Activated T-helper 1 cell treated with anti-CD3 and anti-CD28 coated beads, Interleukin-12 subunit alpha, Interleukin-12 subunit beta, Interleukin-2, Interleukin-4 antibody, amounts not matched to agents 30 ng/mL and 10 ng/mL and 1 ng/mL, durations not matched to agents 14 hours and 24 hours and 36 hours (primary cell): ENCODE measurements around the gene DGKI. TPM values are rescaled to one million over a fixed set of nuclear protein-coding genes. Genes with fewer than 3 reads are reported as not detected.

ENCODE experiments used
- DNase-seq: peaks from one replicate; pipeline ENCODE4 v3.0.0; 2021; ENCODE audit warnings: low spot score
- H3K27ac Mint-ChIP-seq: one replicate; pipeline ENCODE4 v1.8.0; 2021; ENCODE audit warnings: mild to moderate bottlenecking, mixed read lengths
- H3K27me3 Mint-ChIP-seq: one replicate; pipeline ENCODE4 v1.8.0; 2022; ENCODE audit warnings: mild to moderate bottlenecking, moderate library complexity, mixed read lengths; ENCODE audit not compliant: insufficient read depth
- H3K36me3 Mint-ChIP-seq: one replicate; pipeline ENCODE4 v1.8.0; 2021; ENCODE audit warnings: low read depth, mixed read lengths
- H3K4me1 Mint-ChIP-seq: one replicate; pipeline ENCODE4 v1.8.0; 2021; ENCODE audit warnings: low read depth, mixed read lengths
- H3K4me3 Mint-ChIP-seq: one replicate; pipeline ENCODE4 v1.8.0; 2021; ENCODE audit warnings: mild to moderate bottlenecking, moderate library complexity, mixed read lengths
- H3K9me3 Mint-ChIP-seq: one replicate; pipeline ENCODE4 v1.8.0; 2021; ENCODE audit warnings: mixed read lengths
- intact Hi-C: fragments of 100-400 bp; cut with micrococcal nuclease; formaldehyde crosslinking; loops from one replicate; pipeline ENCODE4 v1.15.1; 2024
- total RNA-seq: library from RNA; stranded (reverse); gene quantifications from 2 replicates; pipeline ENCODE4 v1.2.3, GENCODE V29; 2022

The DGKI gene
- total RNA-seq, 1 donor from 2014 or later: 27.3 TPM

- intact Hi-C loops: loop anchor here (5.0 kb wide), 1 partner anchor 98 kb away; no protein-coding TSS in a partner anchor
- Mint-ChIP-seq H3K9me3 (no peaks in the 10 kb centered on the region), H3K36me3 (peaks cover 1% of the 10 kb centered on the region), H3K27me3 (no peaks in the 10 kb centered on the region), H3K27ac (no peak overlapping the region), H3K4me3 (no peak overlapping the region), H3K4me1 (no peaks in the 10 kb centered on the region)
- no peak for DNase-seq
Measured at GRCh38 chr7:137674551-137675409, 172.0 kb downstream of the DGKI start.

- Mint-ChIP-seq H3K27ac (no peak overlapping the region), H3K27me3 (no peaks in the 10 kb centered on the region), H3K4me1 (no peaks in the 10 kb centered on the region), H3K9me3 (no peaks in the 10 kb centered on the region), H3K4me3 (no peak overlapping the region), H3K36me3 (peaks cover 1% of the 10 kb centered on the region)
- DNase-seq: no peak
- intact Hi-C loops: loop anchor here (5.0 kb wide), 1 partner anchor 98 kb away; no protein-coding TSS in a partner anchor
Measured at GRCh38 chr7:137674048-137674447, 172.7 kb downstream of the DGKI start.

GRCh38 chr7:137671920-137672319 lies 174.9 kb downstream of the DGKI start:
- H3K9me3 Mint-ChIP-seq: no peaks in the 10 kb centered on the region
- H3K27me3 Mint-ChIP-seq: no peaks in the 10 kb centered on the region
- no peak for DNase-seq
- H3K4me1 Mint-ChIP-seq: no peaks in the 10 kb centered on the region
- H3K36me3 Mint-ChIP-seq: peaks cover 1% of the 10 kb centered on the region
- no peak overlapping the region for H3K4me3 Mint-ChIP-seq
- H3K27ac Mint-ChIP-seq: no peak overlapping the region
- intact Hi-C loops: loop anchor here (5.0 kb wide), 1 partner anchor 100 kb away; no protein-coding TSS in a partner anchor

- H3K9me3 Mint-ChIP-seq: no peaks in the 10 kb centered on the region
- no peak for DNase-seq
- no peaks in the 10 kb centered on the region for H3K4me1 Mint-ChIP-seq
- H3K4me3 Mint-ChIP-seq: no peak overlapping the region
- intact Hi-C loops: loop anchor here (5.0 kb wide), 1 partner anchor 102 kb away; no protein-coding TSS in a partner anchor
- H3K27ac Mint-ChIP-seq: no peak overlapping the region
- no peaks in the 10 kb centered on the region for H3K27me3 Mint-ChIP-seq
- peaks cover 1% of the 10 kb centered on the region for H3K36me3 Mint-ChIP-seq
Measured at GRCh38 chr7:137670222-137671064, 176.3 kb downstream of the DGKI start.

- Mint-ChIP-seq H3K27ac (no peak overlapping the region), H3K9me3 (no peaks in the 10 kb centered on the region), H3K36me3 (peaks cover 1% of the 10 kb centered on the region), H3K27me3 (no peaks in the 10 kb centered on the region), H3K4me3 (no peak overlapping the region), H3K4me1 (no peaks in the 10 kb centered on the region)
- intact Hi-C loops: loop anchor here (5.0 kb wide), 1 partner anchor 103 kb away; no protein-coding TSS in a partner anchor
- DNase-seq: no peak
Measured at GRCh38 chr7:137669706-137670105, 177.1 kb downstream of the DGKI start.

- H3K4me1 Mint-ChIP-seq: no peaks in the 10 kb centered on the region
- no peaks in the 10 kb centered on the region for H3K27me3 Mint-ChIP-seq
- no peak overlapping the region for H3K27ac Mint-ChIP-seq
- H3K9me3 Mint-ChIP-seq: no peaks in the 10 kb centered on the region
- peaks cover 1% of the 10 kb centered on the region for H3K36me3 Mint-ChIP-seq
- intact Hi-C loops: no loop called here
- DNase-seq: no peak
- H3K4me3 Mint-ChIP-seq: no peak overlapping the region
Measured at GRCh38 chr7:137668404-137668803, 178.4 kb downstream of the DGKI start.

- no peaks in the 10 kb centered on the region for H3K9me3 Mint-ChIP-seq
- H3K4me1 Mint-ChIP-seq: no peaks in the 10 kb centered on the region
- intact Hi-C loops: no loop called here
- no peak overlapping the region for H3K4me3 Mint-ChIP-seq
- no peak overlapping the region for H3K27ac Mint-ChIP-seq
- no peak for DNase-seq
- peaks cover 3% of the 10 kb centered on the region for H3K27me3 Mint-ChIP-seq
- peaks cover 1% of the 10 kb centered on the region for H3K36me3 Mint-ChIP-seq
Measured at GRCh38 chr7:137667633-137668387, 179.0 kb downstream of the DGKI start.

GRCh38 chr7:137664846-137665245 lies 181.9 kb downstream of the DGKI start:
- no peak for DNase-seq
- Mint-ChIP-seq H3K4me3 (no peak overlapping the region), H3K9me3 (no peaks in the 10 kb centered on the region), H3K27ac (no peak overlapping the region), H3K27me3 (peaks cover 8% of the 10 kb centered on the region), H3K4me1 (no peaks in the 10 kb centered on the region), H3K36me3 (no peaks in the 10 kb centered on the region)
- intact Hi-C loops: no loop called here

- no peak for DNase-seq
- no peak overlapping the region for H3K4me3 Mint-ChIP-seq
- no peaks in the 10 kb centered on the region for H3K4me1 Mint-ChIP-seq
- peaks cover 8% of the 10 kb centered on the region for H3K27me3 Mint-ChIP-seq
- no peak overlapping the region for H3K27ac Mint-ChIP-seq
- intact Hi-C loops: no loop called here
- no peaks in the 10 kb centered on the region for H3K9me3 Mint-ChIP-seq
- H3K36me3 Mint-ChIP-seq: no peaks in the 10 kb centered on the region
Measured at GRCh38 chr7:137661634-137662033, 185.1 kb downstream of the DGKI start.

- no peak overlapping the region for H3K4me3 Mint-ChIP-seq
- no peaks in the 10 kb centered on the region for H3K9me3 Mint-ChIP-seq
- intact Hi-C loops: loop anchor here (10.0 kb wide), 1 partner anchor 1076 kb away; no protein-coding TSS in a partner anchor
- peaks cover 8% of the 10 kb centered on the region for H3K27me3 Mint-ChIP-seq
- DNase-seq: no peak
- no peaks in the 10 kb centered on the region for H3K36me3 Mint-ChIP-seq
- H3K4me1 Mint-ChIP-seq: no peaks in the 10 kb centered on the region
- no peak overlapping the region for H3K27ac Mint-ChIP-seq
Measured at GRCh38 chr7:137658190-137658900, 188.4 kb downstream of the DGKI start.

- Mint-ChIP-seq H3K4me3 (no peak overlapping the region), H3K9me3 (no peaks in the 10 kb centered on the region), H3K27ac (no peak overlapping the region), H3K27me3 (peaks cover 5% of the 10 kb centered on the region), H3K36me3 (no peaks in the 10 kb centered on the region), H3K4me1 (no peaks in the 10 kb centered on the region)
- no peak for DNase-seq
- intact Hi-C loops: loop anchor here (10.0 kb wide), 1 partner anchor 1077 kb away; no protein-coding TSS in a partner anchor
Measured at GRCh38 chr7:137657476-137658189, 189.1 kb downstream of the DGKI start.
